HCT116 (cell line): Measurements from ENCODE around the gene CHST15. TPM values are rescaled to one million over a fixed set of nuclear protein-coding genes. Genes with fewer than 3 reads are reported as not detected.

Experiments used
- ATAC-seq: fragments of 200-7000 bp; cut with Tn5 transposase; 2 replicates; pipeline ENCODE4 v1.9.1; 2020; ENCODE audit warnings: mild to moderate bottlenecking, moderate library complexity
- BruUV-seq: library from RNA; stranded (reverse); fragments of 400-500 nt; replicated peaks from 2 replicates; lab custom pipeline; 2021; lab: Mats Ljungman, UMichigan
- CTCF ChIA-PET: fragments of 300-600 bp; sonication (Branson Sonifier 250); formaldehyde crosslinking; loops from one replicate; lab custom pipeline; 2021; ENCODE audit warnings: antibody characterized with exemption; lab: Charles Lee
- POLR2A ChIA-PET: fragments of 300-600, 350-600 bp; sonication (Branson Sonifier 250); formaldehyde crosslinking; loops from one replicate; lab custom pipeline; 2021; ENCODE audit warnings: antibody characterized with exemption; lab: Charles Lee
- RAD21 ChIA-PET, 2 experiments: fragments of 300-600 bp; sonication (Branson Sonifier 250); formaldehyde crosslinking; loops; one replicate each; lab custom pipeline; 2023; ENCODE audit warnings: low total read pairs in 2 of 2; ENCODE audit not compliant: uncharacterized antibody in 2 of 2, unreplicated experiment in 2 of 2, low non-redundant PET in 1 of 2; lab: Charles Lee
- DNase-seq: peaks from one replicate; pipeline ENCODE4 v3.0.0-alpha.2; 2010; ENCODE audit warnings: low read depth, low spot score
- H2AFZ ChIP-seq: fragments of 200-600 bp; shearing (Covaris generic), sonication (generic); 2 replicates; pipeline ENCODE4 v1.6.1; 2017; ENCODE audit warnings: low read depth, mixed run types, mixed read lengths, antibody characterized with exemption, low read length; ENCODE audit not compliant: poor library complexity, severe bottlenecking
- H3K27ac ChIP-seq: 2 replicates; pipeline ENCODE4 v1.5.1; 2012; ENCODE audit warnings: low read depth, low read length
- H3K27me3 ChIP-seq: fragments of 200-600 bp; sonication (generic); 2 replicates; pipeline ENCODE4 v1.6.1; 2016; ENCODE audit warnings: mixed run types, low read length, mixed read lengths; ENCODE audit not compliant: insufficient read depth
- H3K36me3 ChIP-seq, 2 experiments: fragments of 200-500 bp in 1 of 2; fragments of 200-600 bp in 1 of 2; sonication (Bioruptor generic) in 1 of 2; sonication (generic) in 1 of 2; 2 replicates each; pipeline versions ENCODE4 v1.5.1 to v1.6.1; 2014 to 2016; ENCODE audit warnings: low read length in 2 of 2, inconsistent platforms in 1 of 2, mixed read lengths in 1 of 2, mixed run types in 1 of 2; ENCODE audit not compliant: insufficient read depth in 2 of 2, control insufficient read depth in 1 of 2
- H3K4me1 ChIP-seq, 2 experiments: fragments of 200-600 bp in 1 of 2; sonication (generic) in 1 of 2; 2 replicates each; pipeline versions ENCODE4 v1.5.1 to v1.6.1; 2012 to 2017; ENCODE audit warnings: low read length in 2 of 2, inconsistent platforms in 1 of 2, mild to moderate bottlenecking in 1 of 2, mixed read lengths in 1 of 2, mixed run types in 1 of 2, moderate library complexity in 1 of 2; ENCODE audit not compliant: insufficient read depth in 2 of 2, control insufficient read depth in 1 of 2
- H3K4me2 ChIP-seq: fragments of 200-600 bp; sonication (generic); 2 replicates; pipeline ENCODE4 v1.6.1; 2017; ENCODE audit warnings: mixed run types, low read length, mixed read lengths
- H3K4me3 ChIP-seq, 2 experiments: fragments of 200-600 bp in 1 of 2; sonication (generic) in 1 of 2; replicated peaks in 1 of 2; 2 replicates each; pipeline ENCODE4 v1.5.1; 2011 to 2016; ENCODE audit warnings: low read length in 2 of 2, control low read depth in 1 of 2, low read depth in 1 of 2, mild to moderate bottlenecking in 1 of 2, mixed read lengths in 1 of 2, mixed run types in 1 of 2
- H3K79me2 ChIP-seq: fragments of 200-600 bp; sonication (generic); 2 replicates; pipeline ENCODE4 v1.6.1; 2017; ENCODE audit warnings: mild to moderate bottlenecking, mixed run types, low read length, moderate library complexity, mixed read lengths; ENCODE audit not compliant: insufficient read depth
- H3K9ac ChIP-seq: fragments of 200-600 bp; sonication (generic); 2 replicates; pipeline ENCODE4 v1.6.1; 2016; ENCODE audit warnings: low read length, mixed read lengths
- H3K9me2 ChIP-seq: fragments of 200-600 bp; sonication (generic), shearing (Covaris generic); 2 replicates; pipeline ENCODE4 v1.6.1; 2017; ENCODE audit warnings: mixed run types, mild to moderate bottlenecking, moderate library complexity; ENCODE audit not compliant: insufficient read depth
- H3K9me3 ChIP-seq, 2 experiments: fragments of 200-500 bp in 1 of 2; fragments of 200-600 bp in 1 of 2; sonication (Bioruptor generic) in 1 of 2; sonication (generic) in 1 of 2; 2 replicates each; pipeline ENCODE4 v1.6.1; 2014 to 2017; ENCODE audit warnings: low read length in 2 of 2, mixed read lengths in 2 of 2, inconsistent platforms in 1 of 2, low read depth in 1 of 2, mild to moderate bottlenecking in 1 of 2, mixed run types in 1 of 2, moderate library complexity in 1 of 2; ENCODE audit not compliant: control insufficient read depth in 1 of 2, insufficient read depth in 1 of 2
- H4K20me1 ChIP-seq: fragments of 200-600 bp; sonication (generic), shearing (Covaris generic); 2 replicates; pipeline ENCODE4 v1.6.1; 2017; ENCODE audit warnings: mixed run types, mild to moderate bottlenecking, moderate library complexity; ENCODE audit not compliant: insufficient read depth
- CEBPB ChIP-seq: IDR thresholded peaks from 2 replicates; pipeline ENCODE4 v1.6.1; 2012; ENCODE audit warnings: low read depth
- EGR1 ChIP-seq: IDR thresholded peaks from 2 replicates; pipeline ENCODE4 v1.6.1; 2012; ENCODE audit warnings: low read depth
- ELF1 ChIP-seq: IDR thresholded peaks from 2 replicates; pipeline ENCODE4 v1.6.1; 2012; ENCODE audit warnings: low read depth, borderline replicate concordance
- EZH2 ChIP-seq: fragments of 200-600 bp; sonication (generic); IDR thresholded peaks from 2 replicates; pipeline ENCODE4 v1.6.1; 2017; ENCODE audit warnings: antibody characterized with exemption, mixed run types
- EZH2phosphoT487 ChIP-seq: fragments of 200-600 bp; IDR thresholded peaks from 2 replicates; pipeline ENCODE4 v1.6.1; 2018; ENCODE audit warnings: antibody characterized with exemption, borderline replicate concordance
- POLR2A ChIP-seq: IDR thresholded peaks from 2 replicates; pipeline ENCODE4 v1.7.0; 2011; ENCODE audit warnings: borderline replicate concordance; ENCODE audit not compliant: insufficient read depth, insufficient read length; ENCODE audit errors: extremely low read depth
- POLR2AphosphoS5 ChIP-seq: IDR thresholded peaks from 2 replicates; pipeline ENCODE4 v1.6.1; 2011; ENCODE audit warnings: mild to moderate bottlenecking, low read depth, low read length, moderate library complexity
- RAD21 ChIP-seq: IDR thresholded peaks from 2 replicates; pipeline ENCODE4 v1.6.1; 2012; ENCODE audit warnings: low read depth, mild to moderate bottlenecking
- SIN3A ChIP-seq: IDR thresholded peaks from 2 replicates; pipeline ENCODE4 v1.6.1; 2012; ENCODE audit warnings: low read depth
- SP1 ChIP-seq: IDR thresholded peaks from 2 replicates; pipeline ENCODE4 v1.6.1; 2012; ENCODE audit warnings: low read depth
- SRF ChIP-seq: IDR thresholded peaks from 2 replicates; pipeline ENCODE4 v1.6.1; 2012; ENCODE audit warnings: low read depth
- TCF7L2 ChIP-seq: IDR thresholded peaks from 2 replicates; pipeline ENCODE4 v1.7.0; 2011; ENCODE audit warnings: borderline replicate concordance, inconsistent platforms; ENCODE audit not compliant: insufficient read depth, insufficient read length; ENCODE audit errors: extremely low read depth
- ZNF274 ChIP-seq: fragments of 200-500 bp; sonication (Bioruptor generic); IDR thresholded peaks from 2 replicates; pipeline ENCODE4 v1.6.1; 2014; ENCODE audit warnings: mild to moderate bottlenecking, low read depth, low read length, inconsistent platforms
- intact Hi-C: fragments of 100-400 bp; cut with micrococcal nuclease; formaldehyde crosslinking; loops from 2 replicates; pipeline ENCODE4 v1.10.0; 2022
- total RNA-seq: library from RNA; stranded (reverse); gene quantifications from one replicate; pipeline ENCODE4 v1.2.1, GENCODE V29; 2021; ENCODE audit not compliant: unreplicated experiment
- TF ChIP-seq, protein P1 (sequence below), 3 experiments: fragments of 200-600 bp in 1 of 3; sonication (generic) in 1 of 3; IDR thresholded peaks in 2 of 3; conservative IDR thresholded peaks in 1 of 3; 2 replicates each; pipeline ENCODE4 v1.5.1; 2012 to 2017; ENCODE audit warnings: low read depth in 2 of 3, low read length in 2 of 3, antibody characterized with exemption in 1 of 3, borderline replicate concordance in 1 of 3, control low read depth in 1 of 3, mild to moderate bottlenecking in 1 of 3, mixed read lengths in 1 of 3, mixed run types in 1 of 3, moderate library complexity in 1 of 3; ENCODE audit not compliant: insufficient read depth in 1 of 3
- TF ChIP-seq, protein P2 (sequence below): IDR thresholded peaks from 2 replicates; pipeline ENCODE4 v1.6.1; 2011; ENCODE audit warnings: mild to moderate bottlenecking, low read length, moderate library complexity; ENCODE audit not compliant: insufficient replicate concordance; ENCODE audit errors: extremely low read depth

CHST15 gene
- total RNA-seq, 1 experiment from 2014 or later = 47.2 TPM

DNA sequence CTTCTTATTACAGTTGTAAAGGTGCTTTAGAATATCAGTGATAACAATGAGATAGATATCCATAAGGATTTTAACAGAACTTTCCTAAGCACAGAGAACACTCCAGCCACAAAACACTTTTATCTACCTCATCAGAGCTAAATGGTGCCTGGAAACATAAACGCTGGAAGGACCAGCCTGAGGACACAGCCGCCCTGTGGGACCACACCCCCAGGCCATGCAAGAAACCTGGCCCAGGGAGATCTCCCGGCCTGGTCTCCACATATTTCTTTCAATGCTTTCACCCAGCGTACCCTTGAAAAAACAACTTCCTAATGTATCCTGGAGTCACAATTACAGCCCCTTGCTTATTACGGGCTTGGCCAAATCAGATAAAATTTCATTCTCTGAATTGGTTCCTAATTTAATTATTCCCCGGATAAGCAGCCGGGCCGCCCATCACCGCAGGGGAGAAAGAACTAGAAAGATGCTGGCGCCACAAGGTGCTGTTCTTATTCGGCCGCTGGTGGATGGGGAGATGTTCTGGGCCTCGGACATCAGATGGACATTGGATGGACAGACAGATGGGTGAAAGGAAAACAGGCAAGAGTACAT is 11.8 kb downstream of the CHST15 start:
- CTCF ChIA-PET = no interaction called here
- POLR2A ChIA-PET = no interaction called here

More for the DNA sequence above, 11.8 kb downstream of the CHST15 start:
- Histone ChIP-seq H3K9me3 (no peaks in the 10 kb centered on the region), H3K36me3 (peaks cover 0 to 5% of the 10 kb centered on the region in 2 experiments; a peak in 1 of 4 replicates), H3K9ac (no peak overlapping the region), H3K27ac (no peak overlapping the region), H3K4me1 (no peaks in the 10 kb centered on the region), H3K79me2 (peaks cover 96% of the 10 kb centered on the region), H4K20me1 (no peaks in the 10 kb centered on the region), H3K4me3 (no peak overlapping the region), H2AFZ (no peak overlapping the region), H3K9me2 (no peaks in the 10 kb centered on the region), H3K27me3 (no peaks in the 10 kb centered on the region), H3K4me2 (no peak overlapping the region)
- no TSS peak for BruUV-seq
- TF ChIP-seq CEBPB (no peak), EZH2phosphoT487 (no peak), RAD21 (no peak), EGR1 (no peak), EZH2 (no peak), POLR2AphosphoS5 (no peak), ELF1 (no peak), POLR2A (no peak), SRF (no peak), SP1 (no peak), ZNF274 (no peak), SIN3A (no peak), TCF7L2 (no peak)
- TF ChIP-seq, protein P1, sequence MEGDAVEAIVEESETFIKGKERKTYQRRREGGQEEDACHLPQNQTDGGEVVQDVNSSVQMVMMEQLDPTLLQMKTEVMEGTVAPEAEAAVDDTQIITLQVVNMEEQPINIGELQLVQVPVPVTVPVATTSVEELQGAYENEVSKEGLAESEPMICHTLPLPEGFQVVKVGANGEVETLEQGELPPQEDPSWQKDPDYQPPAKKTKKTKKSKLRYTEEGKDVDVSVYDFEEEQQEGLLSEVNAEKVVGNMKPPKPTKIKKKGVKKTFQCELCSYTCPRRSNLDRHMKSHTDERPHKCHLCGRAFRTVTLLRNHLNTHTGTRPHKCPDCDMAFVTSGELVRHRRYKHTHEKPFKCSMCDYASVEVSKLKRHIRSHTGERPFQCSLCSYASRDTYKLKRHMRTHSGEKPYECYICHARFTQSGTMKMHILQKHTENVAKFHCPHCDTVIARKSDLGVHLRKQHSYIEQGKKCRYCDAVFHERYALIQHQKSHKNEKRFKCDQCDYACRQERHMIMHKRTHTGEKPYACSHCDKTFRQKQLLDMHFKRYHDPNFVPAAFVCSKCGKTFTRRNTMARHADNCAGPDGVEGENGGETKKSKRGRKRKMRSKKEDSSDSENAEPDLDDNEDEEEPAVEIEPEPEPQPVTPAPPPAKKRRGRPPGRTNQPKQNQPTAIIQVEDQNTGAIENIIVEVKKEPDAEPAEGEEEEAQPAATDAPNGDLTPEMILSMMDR (IDR thresholded peaks at IDR 0.05 in 2 of 3, conservative IDR thresholded peaks at IDR 0.05 in 1 of 3; ENCODE audit: borderline replicate concordance in 1 of 3, insufficient read depth in 1 of 3, low read depth in 2 of 3, low read length in 2 of 3) = no peak
- TF ChIP-seq, protein P2, sequence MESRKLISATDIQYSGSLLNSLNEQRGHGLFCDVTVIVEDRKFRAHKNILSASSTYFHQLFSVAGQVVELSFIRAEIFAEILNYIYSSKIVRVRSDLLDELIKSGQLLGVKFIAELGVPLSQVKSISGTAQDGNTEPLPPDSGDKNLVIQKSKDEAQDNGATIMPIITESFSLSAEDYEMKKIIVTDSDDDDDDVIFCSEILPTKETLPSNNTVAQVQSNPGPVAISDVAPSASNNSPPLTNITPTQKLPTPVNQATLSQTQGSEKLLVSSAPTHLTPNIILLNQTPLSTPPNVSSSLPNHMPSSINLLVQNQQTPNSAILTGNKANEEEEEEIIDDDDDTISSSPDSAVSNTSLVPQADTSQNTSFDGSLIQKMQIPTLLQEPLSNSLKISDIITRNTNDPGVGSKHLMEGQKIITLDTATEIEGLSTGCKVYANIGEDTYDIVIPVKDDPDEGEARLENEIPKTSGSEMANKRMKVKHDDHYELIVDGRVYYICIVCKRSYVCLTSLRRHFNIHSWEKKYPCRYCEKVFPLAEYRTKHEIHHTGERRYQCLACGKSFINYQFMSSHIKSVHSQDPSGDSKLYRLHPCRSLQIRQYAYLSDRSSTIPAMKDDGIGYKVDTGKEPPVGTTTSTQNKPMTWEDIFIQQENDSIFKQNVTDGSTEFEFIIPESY = no peak
- RAD21 ChIA-PET = no interaction called here
- DNase-seq = no peak
- ATAC-seq = no peak
- intact Hi-C loops = no loop called here
